HG03196 (cell line): ENCODE measurements around the gene KLK5.

Experiments
- ATAC-seq: cut with Tn5 transposase; IDR thresholded peaks from one replicate; pipeline ENCODE4 v1.9.1; 2021; ENCODE audit not compliant: unreplicated experiment

Gene KLK5

GRCh38 chr19:50894478-50895356 is 58.1 kb downstream of the KLK5 start:
- no peak for ATAC-seq
